ENCODE measurements around the gene ZP1. TPM values are rescaled to one million over a fixed set of nuclear protein-coding genes. Genes with fewer than 3 reads are reported as not detected.

ZP1 gene
- total RNA-seq, 1 experiment from 2014 or later, result not detected

DNA sequence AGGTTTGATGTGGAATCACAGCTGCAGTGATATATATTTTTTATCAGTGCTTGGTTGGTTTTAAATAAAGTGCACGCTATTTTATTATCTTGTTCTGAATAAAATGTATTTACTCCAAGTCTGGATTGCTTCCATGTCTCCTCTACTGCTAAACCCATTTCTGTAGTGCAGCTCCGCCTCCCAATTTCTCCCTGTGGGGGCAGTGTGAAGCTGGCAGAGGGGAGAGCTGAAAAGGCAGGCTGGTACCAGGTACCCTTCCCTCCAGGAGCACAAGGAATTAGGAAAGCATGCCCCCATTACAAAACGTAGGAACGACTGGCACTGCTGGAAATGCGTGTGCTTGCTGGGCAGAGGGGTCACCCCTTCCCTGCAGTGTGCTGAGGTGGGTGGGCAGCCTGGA lies 56.0 kb downstream of the ZP1 start (continued):
- TF ChIP-seq, protein P1, sequence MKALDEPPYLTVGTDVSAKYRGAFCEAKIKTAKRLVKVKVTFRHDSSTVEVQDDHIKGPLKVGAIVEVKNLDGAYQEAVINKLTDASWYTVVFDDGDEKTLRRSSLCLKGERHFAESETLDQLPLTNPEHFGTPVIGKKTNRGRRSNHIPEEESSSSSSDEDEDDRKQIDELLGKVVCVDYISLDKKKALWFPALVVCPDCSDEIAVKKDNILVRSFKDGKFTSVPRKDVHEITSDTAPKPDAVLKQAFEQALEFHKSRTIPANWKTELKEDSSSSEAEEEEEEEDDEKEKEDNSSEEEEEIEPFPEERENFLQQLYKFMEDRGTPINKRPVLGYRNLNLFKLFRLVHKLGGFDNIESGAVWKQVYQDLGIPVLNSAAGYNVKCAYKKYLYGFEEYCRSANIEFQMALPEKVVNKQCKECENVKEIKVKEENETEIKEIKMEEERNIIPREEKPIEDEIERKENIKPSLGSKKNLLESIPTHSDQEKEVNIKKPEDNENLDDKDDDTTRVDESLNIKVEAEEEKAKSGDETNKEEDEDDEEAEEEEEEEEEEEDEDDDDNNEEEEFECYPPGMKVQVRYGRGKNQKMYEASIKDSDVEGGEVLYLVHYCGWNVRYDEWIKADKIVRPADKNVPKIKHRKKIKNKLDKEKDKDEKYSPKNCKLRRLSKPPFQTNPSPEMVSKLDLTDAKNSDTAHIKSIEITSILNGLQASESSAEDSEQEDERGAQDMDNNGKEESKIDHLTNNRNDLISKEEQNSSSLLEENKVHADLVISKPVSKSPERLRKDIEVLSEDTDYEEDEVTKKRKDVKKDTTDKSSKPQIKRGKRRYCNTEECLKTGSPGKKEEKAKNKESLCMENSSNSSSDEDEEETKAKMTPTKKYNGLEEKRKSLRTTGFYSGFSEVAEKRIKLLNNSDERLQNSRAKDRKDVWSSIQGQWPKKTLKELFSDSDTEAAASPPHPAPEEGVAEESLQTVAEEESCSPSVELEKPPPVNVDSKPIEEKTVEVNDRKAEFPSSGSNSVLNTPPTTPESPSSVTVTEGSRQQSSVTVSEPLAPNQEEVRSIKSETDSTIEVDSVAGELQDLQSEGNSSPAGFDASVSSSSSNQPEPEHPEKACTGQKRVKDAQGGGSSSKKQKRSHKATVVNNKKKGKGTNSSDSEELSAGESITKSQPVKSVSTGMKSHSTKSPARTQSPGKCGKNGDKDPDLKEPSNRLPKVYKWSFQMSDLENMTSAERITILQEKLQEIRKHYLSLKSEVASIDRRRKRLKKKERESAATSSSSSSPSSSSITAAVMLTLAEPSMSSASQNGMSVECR (CRISPR knock-in tag; IDR thresholded peaks at IDR 0.05; ENCODE audit: borderline replicate concordance), result no peak
- TF ChIP-seq, protein P2, sequence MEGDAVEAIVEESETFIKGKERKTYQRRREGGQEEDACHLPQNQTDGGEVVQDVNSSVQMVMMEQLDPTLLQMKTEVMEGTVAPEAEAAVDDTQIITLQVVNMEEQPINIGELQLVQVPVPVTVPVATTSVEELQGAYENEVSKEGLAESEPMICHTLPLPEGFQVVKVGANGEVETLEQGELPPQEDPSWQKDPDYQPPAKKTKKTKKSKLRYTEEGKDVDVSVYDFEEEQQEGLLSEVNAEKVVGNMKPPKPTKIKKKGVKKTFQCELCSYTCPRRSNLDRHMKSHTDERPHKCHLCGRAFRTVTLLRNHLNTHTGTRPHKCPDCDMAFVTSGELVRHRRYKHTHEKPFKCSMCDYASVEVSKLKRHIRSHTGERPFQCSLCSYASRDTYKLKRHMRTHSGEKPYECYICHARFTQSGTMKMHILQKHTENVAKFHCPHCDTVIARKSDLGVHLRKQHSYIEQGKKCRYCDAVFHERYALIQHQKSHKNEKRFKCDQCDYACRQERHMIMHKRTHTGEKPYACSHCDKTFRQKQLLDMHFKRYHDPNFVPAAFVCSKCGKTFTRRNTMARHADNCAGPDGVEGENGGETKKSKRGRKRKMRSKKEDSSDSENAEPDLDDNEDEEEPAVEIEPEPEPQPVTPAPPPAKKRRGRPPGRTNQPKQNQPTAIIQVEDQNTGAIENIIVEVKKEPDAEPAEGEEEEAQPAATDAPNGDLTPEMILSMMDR (IDR thresholded peaks at IDR 0.05), result no peak
- no peak for TF ChIP-seq GRHL2 (CRISPR knock-in tag; IDR thresholded peaks at IDR 0.05; ENCODE audit: insufficient replicate concordance, severe bottlenecking)
- no peak for TF ChIP-seq HMGA2 (CRISPR knock-in tag; IDR thresholded peaks at IDR 0.05)

DNA sequence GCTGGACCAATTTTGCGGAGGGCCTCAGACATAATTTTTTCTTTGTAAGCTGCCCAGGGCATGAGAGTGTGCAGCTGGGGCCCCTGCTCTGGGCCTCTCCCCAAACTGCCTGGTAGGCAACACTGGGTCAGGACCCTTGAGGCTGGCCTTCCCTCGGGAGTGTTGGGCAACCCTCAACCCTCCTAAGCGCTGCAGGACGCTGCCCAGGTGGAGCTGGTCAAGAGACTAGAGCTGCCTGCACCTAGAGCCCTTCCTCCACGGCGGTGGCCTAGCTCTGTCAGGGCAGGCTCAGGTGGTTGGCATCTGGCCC lies 56.4 kb downstream of the ZP1 start:
- H3K27me3 Mint-ChIP-seq (ENCODE audit: low read depth), result no peaks in the 10 kb centered on the region; the same call in 1 of the 2 replicates
- ChIA-PET POLR2A (interaction anchor here (0.9 to 1.2 kb wide), 3 partner anchors 8 to 16 kb away, joined by 3 to 11 read pairs (median 8); partner anchors contain the start of gene TMEM109), CTCF (interaction anchor here (0.6 to 1.8 kb wide), 8 partner anchors 9 to 891 kb away, joined by 3 to 7 read pairs (median 3); partner anchors contain the start of genes SLC15A3 and TMEM109)
- ATAC-seq (peak; percentile 56), DNase-seq (ENCODE audit: low spot score) (no peak)
- no peak overlapping the region for H3K27ac Mint-ChIP-seq
- H3K36me3 Mint-ChIP-seq, result peaks cover 16% of the 10 kb centered on the region
- TF ChIP-seq NR2C2 (CRISPR knock-in tag; IDR thresholded peaks at IDR 0.05) (no peak), FOXP1 (CRISPR knock-in tag; IDR thresholded peaks at IDR 0.05; ENCODE audit: borderline replicate concordance) (0 out of 2 replicates have a peak, but pooled peaks have one; percentile 11)
- H3K4me1 Mint-ChIP-seq, result peaks cover 20% of the 10 kb centered on the region
- peak overlapping the region; percentile 65 for H3K4me3 Mint-ChIP-seq
- no peaks in the 10 kb centered on the region for H3K9me3 Mint-ChIP-seq

DNA sequence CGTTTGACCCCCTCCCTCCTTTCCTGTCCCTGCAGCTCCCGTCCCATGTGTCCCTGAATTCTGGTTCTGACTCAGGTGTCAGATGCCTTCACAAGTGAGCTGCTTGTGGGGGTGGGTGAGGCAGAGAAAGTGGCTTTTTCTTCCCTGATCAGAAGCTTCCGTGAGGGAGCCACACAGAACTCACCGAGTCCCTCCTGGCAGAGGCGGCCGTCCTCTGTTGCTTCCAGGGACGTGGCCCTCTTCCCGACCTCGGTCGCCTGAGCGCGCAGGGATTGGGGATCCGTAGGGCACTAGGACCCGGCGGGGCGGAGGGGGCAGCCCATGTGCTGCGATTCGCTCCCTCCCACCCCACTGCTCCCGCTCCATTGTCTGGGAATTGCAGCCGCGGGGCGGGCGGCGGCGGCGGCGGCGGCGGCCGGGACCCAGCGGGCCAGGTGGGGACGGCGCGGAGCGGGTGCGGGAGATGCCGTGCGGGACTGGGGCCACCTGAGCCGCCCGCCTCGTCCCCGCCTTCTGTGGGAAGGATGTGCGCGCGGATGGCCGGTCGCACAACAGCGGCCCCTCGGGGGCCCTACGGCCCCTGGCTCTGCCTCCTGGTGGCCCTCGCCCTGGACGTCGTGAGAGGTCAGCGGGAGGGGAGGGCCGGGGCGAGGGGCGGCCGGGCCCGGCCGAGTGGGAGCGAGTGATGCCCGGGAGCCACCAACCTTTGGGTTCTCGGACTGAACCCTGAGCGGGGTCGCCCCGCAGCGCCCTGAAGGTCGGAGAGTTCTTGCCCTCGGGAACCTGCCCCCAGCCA lies 57.0 kb downstream of the ZP1 start, which contains the start of gene TMEM132A:
TMEM132A (plus strand) TSS at position 351 of the 796 bp plus-strand sequence; CDS start at position 525, 174 bp downstream.
- Mint-ChIP-seq H3K27me3 (ENCODE audit: low read depth) (no peaks in the 10 kb centered on the region; the same call in 1 of the 2 replicates), H3K4me1 (peaks cover 20% of the 10 kb centered on the region), H3K9me3 (no peaks in the 10 kb centered on the region), H3K4me3 (peak within 1 kb of the TSS; percentile 88), H3K36me3 (peaks cover 16% of the 10 kb centered on the region), H3K27ac (no peak within 1 kb of the TSS)
- ChIA-PET POLR2A (interaction anchor here (0.9 to 1.2 kb wide), 3 partner anchors 9 to 15 kb away, joined by 3 to 11 read pairs (median 8); partner anchors contain the start of gene TMEM109), CTCF (interaction anchor here (0.6 to 1.8 kb wide), 8 partner anchors 9 to 891 kb away, joined by 3 to 7 read pairs (median 3); partner anchors contain the start of genes SLC15A3 and TMEM109)
- DNase-seq (ENCODE audit: low spot score) (peak; percentile 85), ATAC-seq (peak; percentile 83)
- TF ChIP-seq, protein P1 (CRISPR knock-in tag; IDR thresholded peaks at IDR 0.05; ENCODE audit: borderline replicate concordance), result 0 out of 2 replicates have a peak, but pooled peaks have one; percentile 72
- TF ChIP-seq TP53 (CRISPR knock-in tag; IDR thresholded peaks at IDR 0.05), result peak; percentile 36; the same call in 1 of the 2 replicates
- TF ChIP-seq FOXK1 (CRISPR knock-in tag; IDR thresholded peaks at IDR 0.05), result peak; percentile 76; the same call in 1 of the 2 replicates
- TF ChIP-seq KAT7 (CRISPR knock-in tag; IDR thresholded peaks at IDR 0.05; ENCODE audit: borderline replicate concordance), result peak; percentile 68; the same call in 1 of the 2 replicates
- TF ChIP-seq SMAD4 (CRISPR knock-in tag; IDR thresholded peaks at IDR 0.05), result no peak
- TF ChIP-seq, protein P3, sequence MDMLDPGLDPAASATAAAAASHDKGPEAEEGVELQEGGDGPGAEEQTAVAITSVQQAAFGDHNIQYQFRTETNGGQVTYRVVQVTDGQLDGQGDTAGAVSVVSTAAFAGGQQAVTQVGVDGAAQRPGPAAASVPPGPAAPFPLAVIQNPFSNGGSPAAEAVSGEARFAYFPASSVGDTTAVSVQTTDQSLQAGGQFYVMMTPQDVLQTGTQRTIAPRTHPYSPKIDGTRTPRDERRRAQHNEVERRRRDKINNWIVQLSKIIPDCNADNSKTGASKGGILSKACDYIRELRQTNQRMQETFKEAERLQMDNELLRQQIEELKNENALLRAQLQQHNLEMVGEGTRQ (CRISPR knock-in tag; IDR thresholded peaks at IDR 0.05), result peak; percentile 82
- peak; percentile 12; the same call in 1 of the 2 replicates for TF ChIP-seq FOXP1 (CRISPR knock-in tag; IDR thresholded peaks at IDR 0.05; ENCODE audit: borderline replicate concordance)
- TF ChIP-seq, protein P4, sequence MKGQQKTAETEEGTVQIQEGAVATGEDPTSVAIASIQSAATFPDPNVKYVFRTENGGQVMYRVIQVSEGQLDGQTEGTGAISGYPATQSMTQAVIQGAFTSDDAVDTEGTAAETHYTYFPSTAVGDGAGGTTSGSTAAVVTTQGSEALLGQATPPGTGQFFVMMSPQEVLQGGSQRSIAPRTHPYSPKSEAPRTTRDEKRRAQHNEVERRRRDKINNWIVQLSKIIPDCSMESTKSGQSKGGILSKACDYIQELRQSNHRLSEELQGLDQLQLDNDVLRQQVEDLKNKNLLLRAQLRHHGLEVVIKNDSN (CRISPR knock-in tag; IDR thresholded peaks at IDR 0.05), result peak; percentile 71
- TF ChIP-seq, protein P5, sequence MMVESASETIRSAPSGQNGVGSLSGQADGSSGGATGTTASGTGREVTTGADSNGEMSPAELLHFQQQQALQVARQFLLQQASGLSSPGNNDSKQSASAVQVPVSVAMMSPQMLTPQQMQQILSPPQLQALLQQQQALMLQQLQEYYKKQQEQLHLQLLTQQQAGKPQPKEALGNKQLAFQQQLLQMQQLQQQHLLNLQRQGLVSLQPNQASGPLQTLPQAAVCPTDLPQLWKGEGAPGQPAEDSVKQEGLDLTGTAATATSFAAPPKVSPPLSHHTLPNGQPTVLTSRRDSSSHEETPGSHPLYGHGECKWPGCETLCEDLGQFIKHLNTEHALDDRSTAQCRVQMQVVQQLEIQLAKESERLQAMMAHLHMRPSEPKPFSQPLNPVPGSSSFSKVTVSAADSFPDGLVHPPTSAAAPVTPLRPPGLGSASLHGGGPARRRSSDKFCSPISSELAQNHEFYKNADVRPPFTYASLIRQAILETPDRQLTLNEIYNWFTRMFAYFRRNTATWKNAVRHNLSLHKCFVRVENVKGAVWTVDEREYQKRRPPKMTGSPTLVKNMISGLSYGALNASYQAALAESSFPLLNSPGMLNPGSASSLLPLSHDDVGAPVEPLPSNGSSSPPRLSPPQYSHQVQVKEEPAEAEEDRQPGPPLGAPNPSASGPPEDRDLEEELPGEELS (CRISPR knock-in tag; IDR thresholded peaks at IDR 0.05), result 0 out of 2 replicates have a peak, but pooled peaks have one; percentile 61
- peak; percentile 81 for TF ChIP-seq ETV6 (CRISPR knock-in tag; IDR thresholded peaks at IDR 0.05)
